Transverse colon (tissue), 4 donors: Measurements from ENCODE around the gene TMEM150B. TPM values are rescaled to one million over a fixed set of nuclear protein-coding genes. Genes with fewer than 3 reads are reported as not detected.

Source experiments
- DNase-seq: peaks from one replicate; pipeline ENCODE4 v3.0.0-alpha.2; 2019
- H3K27ac ChIP-seq, 4 donors: fragments of 200-600 bp; sonication (generic); 2 replicates each; pipeline ENCODE4 v1.5.1; 2016 to 2018; ENCODE audit warnings: inconsistent platforms in 4 of 4
- H3K27me3 ChIP-seq: fragments of 200-600 bp; sonication (generic); 2 replicates; pipeline ENCODE4 v1.5.1; 2017; ENCODE audit warnings: inconsistent platforms
- H3K36me3 ChIP-seq, 4 donors: fragments of 200-600 bp; sonication (generic); 2 replicates each; pipeline ENCODE4 v1.5.1; 2017 to 2019; ENCODE audit warnings: inconsistent platforms in 4 of 4
- H3K4me1 ChIP-seq, 4 donors: fragments of 200-600 bp; sonication (generic); 2 replicates each; pipeline ENCODE4 v1.5.1; 2017 to 2020; ENCODE audit warnings: inconsistent platforms in 4 of 4
- H3K4me3 ChIP-seq, 4 donors: fragments of 200-600 bp; sonication (generic); 1 replicate in 1 of 4; 2 replicates in 3 of 4; pipeline versions ENCODE4 v1.5.1 to v1.6.1; 2017 to 2019; ENCODE audit warnings: inconsistent platforms in 4 of 4
- H3K9me3 ChIP-seq, 2 donors: fragments of 200-600 bp; sonication (generic); 2 replicates each; pipeline ENCODE4 v1.5.1; 2017 to 2019; ENCODE audit warnings: inconsistent platforms in 2 of 2
- EP300 ChIP-seq: sonication (generic); formaldehyde crosslinking; IDR thresholded peaks from one replicate; pipeline ENCODE4 v1.6.1; 2017; ENCODE audit warnings: antibody characterized with exemption, low read depth
- POLR2A ChIP-seq: fragments of 450-650 bp; IDR thresholded peaks from one replicate; pipeline ENCODE4 v1.6.1; 2016; ENCODE audit warnings: antibody characterized with exemption, mild to moderate bottlenecking, moderate library complexity
- POLR2AphosphoS5 ChIP-seq, 3 donors: sonication (generic); formaldehyde crosslinking; IDR thresholded peaks; one replicate each; pipeline ENCODE4 v1.6.1; 2016; ENCODE audit warnings: antibody characterized with exemption in 3 of 3
- WGBS, 2 donors: methylation state at CpG; one replicate each; pipeline ENCODE4 v1.1.5; 2018; ENCODE audit warnings: low coverage in 1 of 2; 5-methylcytosine and 5-hydroxymethylcytosine counted together
- in situ Hi-C, 4 donors: fragments of 200-750 bp; cut with MboI; loops; one replicate each; pipeline versions ENCODE4 v1.15.0 to v1.15.1; 2017; ENCODE audit warnings: low sequenced_read_pairs in 3 of 4, low pct_ligation_motif_present in 1 of 4, low pct_unique_long_range_greater_than_20kb in 1 of 4
- intact Hi-C: fragments of 100-400 bp; cut with DNase I; formaldehyde crosslinking; loops from one replicate; pipeline ENCODE4 v1.15.1; 2023; ENCODE audit warnings: low total_unique reads
- total RNA-seq, 4 donors: library from RNA; depleted of rRNA; stranded (reverse); fragments of >200 nt; gene quantifications; one replicate each; pipeline ENCODE4 v1.1.0, GENCODE V29; 2016
- TF ChIP-seq, protein P1 (sequence below), 5 experiments: fragments of 200-600 bp in 3 of 5; fragments of 450-650 bp in 2 of 5; sonication (generic) in 3 of 5; IDR thresholded peaks; 1 replicate in 2 of 5; 2 replicates in 3 of 5; pipeline ENCODE4 v1.5.1; 2016 to 2017; ENCODE audit warnings: antibody characterized with exemption in 5 of 5, inconsistent platforms in 3 of 5, mild to moderate bottlenecking in 2 of 5, moderate library complexity in 1 of 5

Gene TMEM150B
- total RNA-seq, 4 donors from 2014 or later = 26.5 to 135 (median 57.4) TPM

DNA sequence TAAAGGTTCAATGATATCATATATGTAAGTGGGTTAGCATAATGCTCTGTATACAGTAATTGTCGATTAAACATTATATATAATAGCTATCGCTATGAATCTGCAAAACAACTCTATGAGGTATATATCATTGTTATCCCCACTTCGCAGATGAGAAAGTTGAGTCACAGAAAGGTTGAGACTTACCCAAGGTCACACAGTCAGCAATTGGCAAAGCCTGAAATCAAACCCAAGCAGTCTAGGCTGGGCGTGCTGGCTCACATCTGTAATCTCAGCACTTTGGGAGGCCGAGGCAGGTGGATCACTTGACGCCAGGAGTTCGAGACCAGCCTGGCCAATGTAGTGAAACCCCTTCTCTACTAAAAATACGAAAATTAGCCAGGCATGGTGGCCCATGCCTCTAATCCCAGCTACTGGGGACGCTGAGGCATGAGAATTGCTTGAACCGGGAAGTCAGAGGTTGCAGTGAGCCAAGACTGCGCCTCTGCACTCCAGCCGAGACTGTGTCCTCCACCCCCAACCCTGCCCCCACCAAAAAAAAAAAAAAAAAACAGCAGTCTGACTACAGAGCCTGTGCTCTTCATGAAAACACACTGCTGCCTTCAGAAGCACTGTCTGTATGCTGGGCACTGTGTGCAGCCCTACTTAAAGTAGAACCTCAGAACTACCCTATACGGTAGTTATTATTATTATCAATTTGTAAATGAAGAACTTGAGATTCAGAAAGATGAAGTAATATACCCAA lies 46.6 kb downstream of the TMEM150B start:
- Histone ChIP-seq H3K4me3 (peak overlapping the region in 1 of 4 donors; percentile 80), H3K27me3 (peaks cover 3% of the 10 kb centered on the region), H3K4me1 (peaks cover 12 to 27% (median 15%) of the 10 kb centered on the region in 4 donors), H3K36me3 (peaks cover 0 to 1% (median 0%) of the 10 kb centered on the region in 4 donors), H3K9me3 (no peaks in the 10 kb centered on the region), H3K27ac (peak overlapping the region in 1 of 4 donors; percentile 86)
- in situ Hi-C loops (loop anchor here in 3 of 4 donors (25.0 kb wide), 2 partner anchors 109 to 134 kb away; partner anchors contain the start of genes UBE2S (in 2 of the 3), RPL28 (in 1 of the 3), TMEM190 (in 1 of the 3) and TMEM238 (in 1 of the 3)), intact Hi-C loops (no loop called here)
- no peak for DNase-seq
- 85 to 92% methylated on average over 4 to 13 of the region's 13 CpGs for WGBS, 2 donors
- TF ChIP-seq, protein P1, sequence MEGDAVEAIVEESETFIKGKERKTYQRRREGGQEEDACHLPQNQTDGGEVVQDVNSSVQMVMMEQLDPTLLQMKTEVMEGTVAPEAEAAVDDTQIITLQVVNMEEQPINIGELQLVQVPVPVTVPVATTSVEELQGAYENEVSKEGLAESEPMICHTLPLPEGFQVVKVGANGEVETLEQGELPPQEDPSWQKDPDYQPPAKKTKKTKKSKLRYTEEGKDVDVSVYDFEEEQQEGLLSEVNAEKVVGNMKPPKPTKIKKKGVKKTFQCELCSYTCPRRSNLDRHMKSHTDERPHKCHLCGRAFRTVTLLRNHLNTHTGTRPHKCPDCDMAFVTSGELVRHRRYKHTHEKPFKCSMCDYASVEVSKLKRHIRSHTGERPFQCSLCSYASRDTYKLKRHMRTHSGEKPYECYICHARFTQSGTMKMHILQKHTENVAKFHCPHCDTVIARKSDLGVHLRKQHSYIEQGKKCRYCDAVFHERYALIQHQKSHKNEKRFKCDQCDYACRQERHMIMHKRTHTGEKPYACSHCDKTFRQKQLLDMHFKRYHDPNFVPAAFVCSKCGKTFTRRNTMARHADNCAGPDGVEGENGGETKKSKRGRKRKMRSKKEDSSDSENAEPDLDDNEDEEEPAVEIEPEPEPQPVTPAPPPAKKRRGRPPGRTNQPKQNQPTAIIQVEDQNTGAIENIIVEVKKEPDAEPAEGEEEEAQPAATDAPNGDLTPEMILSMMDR (IDR thresholded peaks at IDR 0.05) = no peak

DNA sequence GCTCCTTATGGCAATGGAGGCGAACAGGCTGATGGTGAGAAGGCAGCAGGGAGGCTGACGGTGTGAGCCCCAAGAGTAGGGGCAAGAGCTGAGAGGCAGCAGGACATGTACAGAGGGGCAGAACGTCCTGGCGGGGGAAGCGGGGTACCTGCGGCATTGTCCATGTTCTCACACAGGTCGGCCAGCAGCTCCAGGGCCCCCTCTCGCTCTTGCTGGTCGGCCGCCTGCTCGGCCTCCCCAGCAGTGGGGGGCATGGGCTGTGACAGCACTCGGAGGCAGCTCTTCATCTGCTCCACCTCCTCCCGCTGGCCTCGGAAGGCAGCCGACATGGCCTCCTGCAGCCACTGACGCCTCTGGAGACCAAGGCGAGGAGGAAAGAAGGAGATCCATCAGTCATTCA lies 47.6 kb downstream of the TMEM150B start:
- intact Hi-C loops (no loop called here), in situ Hi-C loops (loop anchor here in 3 of 4 donors (25.0 kb wide), 2 partner anchors 110 to 135 kb away; partner anchors contain the start of genes UBE2S (in 2 of the 3), RPL28 (in 1 of the 3), TMEM190 (in 1 of the 3) and TMEM238 (in 1 of the 3))
- H3K27ac ChIP-seq = peak overlapping the region in 1 of 4 donors; percentile 44

DNA sequence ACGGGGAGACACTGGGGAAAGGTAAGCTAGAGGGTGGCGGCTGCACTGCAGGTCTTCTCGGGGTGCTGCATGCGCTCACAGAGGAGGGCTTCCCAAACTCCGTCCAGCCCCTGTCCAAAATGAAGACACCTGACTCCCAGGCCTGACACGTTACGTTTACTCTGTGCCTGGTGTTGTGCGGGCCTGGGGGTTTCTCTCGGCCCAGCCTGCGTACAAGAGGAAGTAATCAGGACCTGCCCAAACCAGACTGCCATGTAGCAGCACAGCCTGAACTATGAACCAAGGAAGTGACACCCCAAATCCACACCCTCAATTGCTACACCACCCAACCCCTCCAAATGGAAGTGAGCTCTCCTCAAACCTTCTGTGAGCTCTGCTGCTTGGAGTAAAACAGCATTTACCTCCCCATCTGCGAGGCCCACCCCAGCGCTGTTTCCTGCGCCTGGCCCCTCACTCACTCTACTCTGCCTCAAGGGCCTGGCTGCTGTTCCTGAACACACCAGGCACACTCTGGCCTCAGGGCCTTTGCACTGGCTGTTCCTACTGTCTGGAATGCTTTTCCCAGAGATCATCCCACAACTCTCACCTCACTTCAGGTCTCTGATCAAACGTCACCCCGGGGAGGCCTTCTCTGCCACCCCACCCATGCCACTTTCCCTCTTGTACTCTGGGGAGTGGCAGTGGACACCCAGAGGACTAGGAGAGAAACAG lies 48.3 kb downstream of the TMEM150B start:
- peaks cover 12 to 25% (median 15%) of the 10 kb centered on the region in 4 donors for H3K4me1 ChIP-seq
- intact Hi-C loops = no loop called here
- no peaks in the 10 kb centered on the region for H3K27me3 ChIP-seq
- in situ Hi-C loops = loop anchor here in 3 of 4 donors (25.0 kb wide), 2 partner anchors 110 to 135 kb away; partner anchors contain the start of genes UBE2S (in 2 of the 3), RPL28 (in 1 of the 3), TMEM190 (in 1 of the 3) and TMEM238 (in 1 of the 3)
- peak overlapping the region in 2 of 4 donors; percentile 38 to 44 for H3K27ac ChIP-seq
- 70 to 89% methylated on average over 3 to 15 of the region's 15 CpGs for WGBS, 2 donors
- no peaks in the 10 kb centered on the region for H3K9me3 ChIP-seq
- TF ChIP-seq POLR2AphosphoS5 (IDR thresholded peaks at IDR 0.05) (no peak), EP300 (no peak), POLR2A (no peak)
- TF ChIP-seq, protein P1 (IDR thresholded peaks at IDR 0.05) = no peak
- peaks cover 0 to 14% (median 2%) of the 10 kb centered on the region in 4 donors for H3K36me3 ChIP-seq
- no peak for DNase-seq
- no peak overlapping the region for H3K4me3 ChIP-seq

More for the DNA sequence above, 47.6 kb downstream of the TMEM150B start:
- Histone ChIP-seq H3K36me3 (peaks cover 0 to 12% (median 0%) of the 10 kb centered on the region in 4 donors), H3K4me1 (peaks cover 12 to 25% (median 15%) of the 10 kb centered on the region in 4 donors), H3K27me3 (no peaks in the 10 kb centered on the region), H3K9me3 (no peaks in the 10 kb centered on the region), H3K4me3 (no peak overlapping the region)
- DNase-seq = no peak
- 93% methylated on average over 17 of the region's 17 CpGs; no CpG with 5 or more reads in 1 of the 2 donors for WGBS, 2 donors
- TF ChIP-seq POLR2AphosphoS5 (IDR thresholded peaks at IDR 0.05) (no peak), POLR2A (no peak), EP300 (no peak)
- TF ChIP-seq, protein P1 (IDR thresholded peaks at IDR 0.05) = no peak
